ENCODE data around the gene MDC1. TPM values are rescaled to one million over a fixed set of nuclear protein-coding genes. Genes with fewer than 3 reads are reported as not detected.

MDC1 gene
- total and polyA plus RNA-seq, 2 of the 13 experiments (the other 11 are each of a cell fraction or from before 2014, with no cell fraction given) = 8.4 to 14.0 TPM

DNA sequence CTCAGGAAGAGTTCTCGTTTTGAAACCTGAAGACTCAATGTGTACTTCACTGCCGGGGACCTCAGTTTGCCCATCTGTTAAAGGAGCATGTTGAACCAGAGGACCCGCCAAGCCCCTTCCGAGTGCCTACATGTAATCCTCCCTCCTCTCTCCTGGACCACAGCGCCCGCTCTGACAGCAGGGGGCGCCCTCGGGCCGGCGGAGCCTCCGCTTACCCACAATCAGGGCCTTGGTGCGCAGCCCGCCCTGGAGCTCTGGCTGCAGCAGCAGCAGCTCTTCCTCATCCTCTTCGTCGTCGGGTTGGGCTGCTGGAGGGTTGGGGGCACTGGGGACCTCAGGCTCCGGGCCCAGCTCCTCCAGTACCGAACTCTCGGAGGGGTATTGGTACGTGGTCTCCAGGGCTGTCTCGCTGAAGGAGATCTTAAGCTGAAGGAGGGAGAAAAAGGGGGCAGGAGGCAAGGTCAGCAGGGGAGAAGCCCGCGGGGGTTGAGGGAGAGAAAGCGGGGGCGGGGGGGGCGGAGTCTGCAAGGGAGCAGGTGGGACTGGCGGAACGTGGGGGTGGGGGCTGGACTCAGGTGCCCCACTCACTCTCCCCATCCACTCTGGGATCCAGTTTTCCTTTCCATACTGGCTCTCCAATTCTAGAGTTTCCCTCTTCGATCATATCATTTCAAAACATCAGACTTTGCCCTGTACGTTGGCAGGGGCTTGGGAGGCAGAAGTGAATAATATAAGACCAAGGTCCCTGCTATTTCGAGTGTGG lies 37.9 kb downstream of the MDC1 start (continued):
- peak; percentile 72 for TF ChIP-seq HNF4A (CRISPR knock-in tag; IDR thresholded peaks at IDR 0.05)
- TF ChIP-seq SIX1 (CRISPR knock-in tag; IDR thresholded peaks at IDR 0.05; ENCODE audit: borderline replicate concordance) = peak; percentile 26; the same call in 1 of the 2 replicates
- peak; percentile 92; the same call in 1 of the 2 replicates for TF ChIP-seq KAT7 (CRISPR knock-in tag; IDR thresholded peaks at IDR 0.05; ENCODE audit: borderline replicate concordance)
- peak; percentile 53 for TF ChIP-seq MEIS1 (CRISPR knock-in tag; IDR thresholded peaks at IDR 0.05; ENCODE audit: borderline replicate concordance)
- no peak for TF ChIP-seq ZNF282 (IDR thresholded peaks at IDR 0.05; ENCODE audit: partially characterized antibody)
- TF ChIP-seq NRL (CRISPR knock-in tag; IDR thresholded peaks at IDR 0.05; ENCODE audit: borderline replicate concordance) = peak; percentile 78; the same call in 1 of the 2 replicates
- peak; percentile 77; the same call in 1 of the 2 replicates for TF ChIP-seq ZNF34 (CRISPR knock-in tag; IDR thresholded peaks at IDR 0.05; ENCODE audit: borderline replicate concordance)
- TF ChIP-seq PLRG1 (conservative IDR thresholded peaks at IDR 0.05) = no peak
- TF ChIP-seq, protein P1, sequence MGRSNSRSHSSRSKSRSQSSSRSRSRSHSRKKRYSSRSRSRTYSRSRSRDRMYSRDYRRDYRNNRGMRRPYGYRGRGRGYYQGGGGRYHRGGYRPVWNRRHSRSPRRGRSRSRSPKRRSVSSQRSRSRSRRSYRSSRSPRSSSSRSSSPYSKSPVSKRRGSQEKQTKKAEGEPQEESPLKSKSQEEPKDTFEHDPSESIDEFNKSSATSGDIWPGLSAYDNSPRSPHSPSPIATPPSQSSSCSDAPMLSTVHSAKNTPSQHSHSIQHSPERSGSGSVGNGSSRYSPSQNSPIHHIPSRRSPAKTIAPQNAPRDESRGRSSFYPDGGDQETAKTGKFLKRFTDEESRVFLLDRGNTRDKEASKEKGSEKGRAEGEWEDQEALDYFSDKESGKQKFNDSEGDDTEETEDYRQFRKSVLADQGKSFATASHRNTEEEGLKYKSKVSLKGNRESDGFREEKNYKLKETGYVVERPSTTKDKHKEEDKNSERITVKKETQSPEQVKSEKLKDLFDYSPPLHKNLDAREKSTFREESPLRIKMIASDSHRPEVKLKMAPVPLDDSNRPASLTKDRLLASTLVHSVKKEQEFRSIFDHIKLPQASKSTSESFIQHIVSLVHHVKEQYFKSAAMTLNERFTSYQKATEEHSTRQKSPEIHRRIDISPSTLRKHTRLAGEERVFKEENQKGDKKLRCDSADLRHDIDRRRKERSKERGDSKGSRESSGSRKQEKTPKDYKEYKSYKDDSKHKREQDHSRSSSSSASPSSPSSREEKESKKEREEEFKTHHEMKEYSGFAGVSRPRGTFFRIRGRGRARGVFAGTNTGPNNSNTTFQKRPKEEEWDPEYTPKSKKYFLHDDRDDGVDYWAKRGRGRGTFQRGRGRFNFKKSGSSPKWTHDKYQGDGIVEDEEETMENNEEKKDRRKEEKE (IDR thresholded peaks at IDR 0.05) = no peak
- TF ChIP-seq, protein P2, sequence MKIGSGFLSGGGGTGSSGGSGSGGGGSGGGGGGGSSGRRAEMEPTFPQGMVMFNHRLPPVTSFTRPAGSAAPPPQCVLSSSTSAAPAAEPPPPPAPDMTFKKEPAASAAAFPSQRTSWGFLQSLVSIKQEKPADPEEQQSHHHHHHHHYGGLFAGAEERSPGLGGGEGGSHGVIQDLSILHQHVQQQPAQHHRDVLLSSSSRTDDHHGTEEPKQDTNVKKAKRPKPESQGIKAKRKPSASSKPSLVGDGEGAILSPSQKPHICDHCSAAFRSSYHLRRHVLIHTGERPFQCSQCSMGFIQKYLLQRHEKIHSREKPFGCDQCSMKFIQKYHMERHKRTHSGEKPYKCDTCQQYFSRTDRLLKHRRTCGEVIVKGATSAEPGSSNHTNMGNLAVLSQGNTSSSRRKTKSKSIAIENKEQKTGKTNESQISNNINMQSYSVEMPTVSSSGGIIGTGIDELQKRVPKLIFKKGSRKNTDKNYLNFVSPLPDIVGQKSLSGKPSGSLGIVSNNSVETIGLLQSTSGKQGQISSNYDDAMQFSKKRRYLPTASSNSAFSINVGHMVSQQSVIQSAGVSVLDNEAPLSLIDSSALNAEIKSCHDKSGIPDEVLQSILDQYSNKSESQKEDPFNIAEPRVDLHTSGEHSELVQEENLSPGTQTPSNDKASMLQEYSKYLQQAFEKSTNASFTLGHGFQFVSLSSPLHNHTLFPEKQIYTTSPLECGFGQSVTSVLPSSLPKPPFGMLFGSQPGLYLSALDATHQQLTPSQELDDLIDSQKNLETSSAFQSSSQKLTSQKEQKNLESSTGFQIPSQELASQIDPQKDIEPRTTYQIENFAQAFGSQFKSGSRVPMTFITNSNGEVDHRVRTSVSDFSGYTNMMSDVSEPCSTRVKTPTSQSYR (CRISPR knock-in tag; IDR thresholded peaks at IDR 0.05; ENCODE audit: borderline replicate concordance) = peak; percentile 45; the same call in 1 of the 2 replicates
- TF ChIP-seq ZNF333 (CRISPR knock-in tag; IDR thresholded peaks at IDR 0.05; ENCODE audit: borderline replicate concordance) = peak; percentile 84; the same call in 1 of the 2 replicates
- TF ChIP-seq, protein P3, sequence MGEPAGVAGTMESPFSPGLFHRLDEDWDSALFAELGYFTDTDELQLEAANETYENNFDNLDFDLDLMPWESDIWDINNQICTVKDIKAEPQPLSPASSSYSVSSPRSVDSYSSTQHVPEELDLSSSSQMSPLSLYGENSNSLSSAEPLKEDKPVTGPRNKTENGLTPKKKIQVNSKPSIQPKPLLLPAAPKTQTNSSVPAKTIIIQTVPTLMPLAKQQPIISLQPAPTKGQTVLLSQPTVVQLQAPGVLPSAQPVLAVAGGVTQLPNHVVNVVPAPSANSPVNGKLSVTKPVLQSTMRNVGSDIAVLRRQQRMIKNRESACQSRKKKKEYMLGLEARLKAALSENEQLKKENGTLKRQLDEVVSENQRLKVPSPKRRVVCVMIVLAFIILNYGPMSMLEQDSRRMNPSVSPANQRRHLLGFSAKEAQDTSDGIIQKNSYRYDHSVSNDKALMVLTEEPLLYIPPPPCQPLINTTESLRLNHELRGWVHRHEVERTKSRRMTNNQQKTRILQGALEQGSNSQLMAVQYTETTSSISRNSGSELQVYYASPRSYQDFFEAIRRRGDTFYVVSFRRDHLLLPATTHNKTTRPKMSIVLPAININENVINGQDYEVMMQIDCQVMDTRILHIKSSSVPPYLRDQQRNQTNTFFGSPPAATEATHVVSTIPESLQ (CRISPR knock-in tag; conservative IDR thresholded peaks at IDR 0.05) = 0 out of 2 replicates have a peak, but pooled peaks have one; percentile 59
- TF ChIP-seq ZNF441 (CRISPR knock-in tag; IDR thresholded peaks at IDR 0.05; ENCODE audit: borderline replicate concordance) = no peak
- TF ChIP-seq GABPB1 (CRISPR knock-in tag; IDR thresholded peaks at IDR 0.05) = peak; percentile 77
- TF ChIP-seq, protein P4, sequence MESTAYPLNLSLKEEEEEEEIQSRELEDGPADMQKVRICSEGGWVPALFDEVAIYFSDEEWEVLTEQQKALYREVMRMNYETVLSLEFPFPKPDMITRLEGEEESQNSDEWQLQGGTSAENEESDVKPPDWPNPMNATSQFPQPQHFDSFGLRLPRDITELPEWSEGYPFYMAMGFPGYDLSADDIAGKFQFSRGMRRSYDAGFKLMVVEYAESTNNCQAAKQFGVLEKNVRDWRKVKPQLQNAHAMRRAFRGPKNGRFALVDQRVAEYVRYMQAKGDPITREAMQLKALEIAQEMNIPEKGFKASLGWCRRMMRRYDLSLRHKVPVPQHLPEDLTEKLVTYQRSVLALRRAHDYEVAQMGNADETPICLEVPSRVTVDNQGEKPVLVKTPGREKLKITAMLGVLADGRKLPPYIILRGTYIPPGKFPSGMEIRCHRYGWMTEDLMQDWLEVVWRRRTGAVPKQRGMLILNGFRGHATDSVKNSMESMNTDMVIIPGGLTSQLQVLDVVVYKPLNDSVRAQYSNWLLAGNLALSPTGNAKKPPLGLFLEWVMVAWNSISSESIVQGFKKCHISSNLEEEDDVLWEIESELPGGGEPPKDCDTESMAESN (CRISPR knock-in tag; conservative IDR thresholded peaks at IDR 0.05) = peak; percentile 28; the same call in 1 of the 2 replicates
- TF ChIP-seq MED1 (CRISPR knock-in tag; IDR thresholded peaks at IDR 0.05) = peak; percentile 72
- TF ChIP-seq HDAC2 (CRISPR knock-in tag; IDR thresholded peaks at IDR 0.05) = peak; percentile 68; the same call in 1 of the 2 replicates
- 0 out of 2 replicates have a peak, but pooled peaks have one; percentile 3 for TF ChIP-seq EEA1 (CRISPR knock-in tag; IDR thresholded peaks at IDR 0.05; ENCODE audit: borderline replicate concordance)
- peak; percentile 56; the same call in 1 of the 2 replicates for TF ChIP-seq ZNF556 (CRISPR knock-in tag; IDR thresholded peaks at IDR 0.05; ENCODE audit: borderline replicate concordance)

Measured in HepG2 (cell line).